GM19452 (cell line): ENCODE data around the gene PRKCSH.
A peak's percentile ranks its signal among the peaks of the same experiment; 100 is the strongest.
"Not testable (repeated sequence)": the region's sequence is repeated elsewhere in the genome, so short reads cannot be mapped to it uniquely, and the experiment has no call there.

Source experiments
- ATAC-seq: cut with Tn5 transposase; IDR thresholded peaks from one replicate; pipeline ENCODE4 v1.9.1; 2021; ENCODE audit not compliant: unreplicated experiment

PRKCSH gene

GRCh38 chr19:11435057-11435832 lies at the start of gene PRKCSH, which contains the start of gene ODAD3:
TSS of gene PRKCSH (plus strand) at chr19:11435635. CDS start at chr19:11436118, 483 bp downstream.
TSS of gene ODAD3 (minus strand) at chr19:11435121. CDS start at chr19:11435016, 105 bp downstream.
- peak; percentile 91 for ATAC-seq

- ATAC-seq, result no peak
Observed at GRCh38 chr19:11387162-11388034, 48.0 kb upstream of the PRKCSH start.

GRCh38 chr19:11390359-11390758 lies 45.1 kb upstream of the PRKCSH start:
- no peak for ATAC-seq

GRCh38 chr19:11390933-11391680 lies 44.3 kb upstream of the PRKCSH start:
- ATAC-seq, result no peak

GRCh38 chr19:11397089-11397610 lies 38.3 kb upstream of the PRKCSH start:
- ATAC-seq, result no peak

- no peak for ATAC-seq
Observed at GRCh38 chr19:11399667-11400066, 35.8 kb upstream of the PRKCSH start.

GRCh38 chr19:11400798-11401197 lies 34.6 kb upstream of the PRKCSH start:
- ATAC-seq, result no peak

GRCh38 chr19:11401808-11402543 lies 33.5 kb upstream of the PRKCSH start:
- ATAC-seq, result no peak

- no peak for ATAC-seq
Observed at GRCh38 chr19:11404588-11405222, 30.7 kb upstream of the PRKCSH start.

- ATAC-seq, result no peak
Observed at GRCh38 chr19:11405846-11406643, 29.4 kb upstream of the PRKCSH start.

GRCh38 chr19:11406703-11407236 lies 28.7 kb upstream of the PRKCSH start:
- ATAC-seq, result not testable (repeated sequence)

GRCh38 chr19:11408591-11408990 lies 26.8 kb upstream of the PRKCSH start:
- no peak for ATAC-seq

- ATAC-seq, result no peak
Observed at GRCh38 chr19:11410682-11411081, 24.8 kb upstream of the PRKCSH start.

GRCh38 chr19:11414544-11414943 lies 20.9 kb upstream of the PRKCSH start:
- ATAC-seq, result no peak

GRCh38 chr19:11416346-11417052 lies 18.9 kb upstream of the PRKCSH start:
- ATAC-seq, result no peak

GRCh38 chr19:11418094-11418548 lies 17.3 kb upstream of the PRKCSH start:
- no peak for ATAC-seq

- no peak for ATAC-seq
Observed at GRCh38 chr19:11418549-11419506, 16.6 kb upstream of the PRKCSH start, which contains the start of gene RGL3. TSS of gene RGL3 (minus strand) at chr19:11419314. CDS start at chr19:11419278, 36 bp downstream.
